ENCODE results near the gene THEM4.
A peak's percentile ranks its signal among the peaks of the same experiment; 100 is the strongest.
"Not testable (repeated sequence)": the region's sequence is repeated elsewhere in the genome, so short reads cannot be mapped to it uniquely, and the experiment has no call there.

Gene THEM4

GRCh38 chr1:151916726-151917370 is 7.5 kb upstream of the THEM4 start:
- Histone ChIP-seq H3K9ac (ENCODE audit: low read depth, low read length) (no peak overlapping the region), H3K9me3 (ENCODE audit: control insufficient read depth, insufficient read depth, low read length) (no peaks in the 10 kb centered on the region), H3K4me1 (ENCODE audit: insufficient read depth, low read length) (no peaks in the 10 kb centered on the region), H3K36me3 (ENCODE audit: insufficient read depth, low read length) (no peaks in the 10 kb centered on the region)

GRCh38 chr1:151915061-151915686 is 5.9 kb upstream of the THEM4 start:
- Histone ChIP-seq H3K4me1 (ENCODE audit: insufficient read depth, low read length) (peaks cover 4% of the 10 kb centered on the region; the same call in 1 of the 2 replicates), H3K9me3 (ENCODE audit: control insufficient read depth, insufficient read depth, low read length) (no peaks in the 10 kb centered on the region), H3K36me3 (ENCODE audit: insufficient read depth, low read length) (no peaks in the 10 kb centered on the region), H3K9ac (ENCODE audit: low read depth, low read length) (no peak overlapping the region)

- Histone ChIP-seq H3K36me3 (ENCODE audit: insufficient read depth, low read length) (no peaks in the 10 kb centered on the region), H3K9ac (ENCODE audit: low read depth, low read length) (no peak overlapping the region), H3K9me3 (ENCODE audit: control insufficient read depth, insufficient read depth, low read length) (no peaks in the 10 kb centered on the region), H3K4me1 (ENCODE audit: insufficient read depth, low read length) (peaks cover 4% of the 10 kb centered on the region; the same call in 1 of the 2 replicates)
These were observed 4.8 kb upstream of the THEM4 start for GRCh38 chr1:151914076-151914475.

- H3K4me1 ChIP-seq (ENCODE audit: insufficient read depth, low read length) = peaks cover 4% of the 10 kb centered on the region; the same call in 1 of the 2 replicates
- H3K36me3 ChIP-seq (ENCODE audit: insufficient read depth, low read length) = no peaks in the 10 kb centered on the region
- H3K9ac ChIP-seq (ENCODE audit: low read depth, low read length) = no peak overlapping the region
- H3K9me3 ChIP-seq (ENCODE audit: control insufficient read depth, insufficient read depth, low read length) = peaks cover 1% of the 10 kb centered on the region; the same call in 1 of the 2 replicates
These were observed 3.7 kb upstream of the THEM4 start for GRCh38 chr1:151912973-151913372.

- Histone ChIP-seq H3K36me3 (ENCODE audit: insufficient read depth, low read length) (peaks cover 10% of the 10 kb centered on the region; the same call in 1 of the 2 replicates), H3K9ac (ENCODE audit: low read depth, low read length) (peak overlapping the region; percentile 95), H3K9me3 (ENCODE audit: control insufficient read depth, insufficient read depth, low read length) (peaks cover 18% of the 10 kb centered on the region), H3K4me1 (ENCODE audit: insufficient read depth, low read length) (peaks cover 4% of the 10 kb centered on the region; the same call in 1 of the 2 replicates)
These were observed 1.1 kb downstream of the THEM4 start for GRCh38 chr1:151908228-151908691.

GRCh38 chr1:151907363-151908139 is 1.8 kb downstream of the THEM4 start:
- H3K36me3 ChIP-seq (ENCODE audit: insufficient read depth, low read length) = peaks cover 10% of the 10 kb centered on the region; the same call in 1 of the 2 replicates
- H3K4me1 ChIP-seq (ENCODE audit: insufficient read depth, low read length) = peaks cover 4% of the 10 kb centered on the region; the same call in 1 of the 2 replicates
- H3K9me3 ChIP-seq (ENCODE audit: control insufficient read depth, insufficient read depth, low read length) = peaks cover 18% of the 10 kb centered on the region
- H3K9ac ChIP-seq (ENCODE audit: low read depth, low read length) = peak overlapping the region; percentile 95; the same call in 1 of the 2 replicates

GRCh38 chr1:151906324-151906645 is 3.0 kb downstream of the THEM4 start:
- not testable (repeated sequence) for H3K9ac ChIP-seq (ENCODE audit: low read depth, low read length); H3K4me1 ChIP-seq (ENCODE audit: insufficient read depth, low read length); H3K36me3 ChIP-seq (ENCODE audit: insufficient read depth, low read length)
- H3K9me3 ChIP-seq (ENCODE audit: control insufficient read depth, insufficient read depth, low read length) = peaks cover 26% of the 10 kb centered on the region

GRCh38 chr1:151905443-151906323 is 3.6 kb downstream of the THEM4 start:
- H3K9ac ChIP-seq (ENCODE audit: low read depth, low read length); H3K36me3 ChIP-seq (ENCODE audit: insufficient read depth, low read length); H3K4me1 ChIP-seq (ENCODE audit: insufficient read depth, low read length): not testable (repeated sequence)
- H3K9me3 ChIP-seq (ENCODE audit: control insufficient read depth, insufficient read depth, low read length) = peaks cover 26% of the 10 kb centered on the region

GRCh38 chr1:151905070-151905442 is 4.3 kb downstream of the THEM4 start:
- H3K4me1 ChIP-seq (ENCODE audit: insufficient read depth, low read length) = no peaks in the 10 kb centered on the region
- H3K9me3 ChIP-seq (ENCODE audit: control insufficient read depth, insufficient read depth, low read length) = peaks cover 26% of the 10 kb centered on the region
- peaks cover 10% of the 10 kb centered on the region; the same call in 1 of the 2 replicates for H3K36me3 ChIP-seq (ENCODE audit: insufficient read depth, low read length)
- no peak overlapping the region for H3K9ac ChIP-seq (ENCODE audit: low read depth, low read length)

GRCh38 chr1:151902858-151903257 is 6.5 kb downstream of the THEM4 start:
- H3K9ac ChIP-seq (ENCODE audit: low read depth, low read length) = no peak overlapping the region
- H3K4me1 ChIP-seq (ENCODE audit: insufficient read depth, low read length) = no peaks in the 10 kb centered on the region; the same call in 1 of the 2 replicates
- peaks cover 10% of the 10 kb centered on the region; the same call in 1 of the 2 replicates for H3K36me3 ChIP-seq (ENCODE audit: insufficient read depth, low read length)
- peaks cover 23% of the 10 kb centered on the region for H3K9me3 ChIP-seq (ENCODE audit: control insufficient read depth, insufficient read depth, low read length)

- not testable (repeated sequence) for H3K9ac ChIP-seq (ENCODE audit: low read depth, low read length); H3K36me3 ChIP-seq (ENCODE audit: insufficient read depth, low read length); H3K4me1 ChIP-seq (ENCODE audit: insufficient read depth, low read length)
- peaks cover 17% of the 10 kb centered on the region for H3K9me3 ChIP-seq (ENCODE audit: control insufficient read depth, insufficient read depth, low read length)
These were observed 8.5 kb downstream of the THEM4 start for GRCh38 chr1:151900804-151901203.

GRCh38 chr1:151898519-151898991 is 10.8 kb downstream of the THEM4 start:
- H3K36me3 ChIP-seq (ENCODE audit: insufficient read depth, low read length) = peaks cover 7% of the 10 kb centered on the region
- H3K9me3 ChIP-seq (ENCODE audit: control insufficient read depth, insufficient read depth, low read length) = peaks cover 8% of the 10 kb centered on the region
- H3K9ac ChIP-seq (ENCODE audit: low read depth, low read length) = no peak overlapping the region
- H3K4me1 ChIP-seq (ENCODE audit: insufficient read depth, low read length) = no peaks in the 10 kb centered on the region; the same call in 1 of the 2 replicates

GRCh38 chr1:151897991-151898431 is 11.3 kb downstream of the THEM4 start:
- Histone ChIP-seq H3K36me3 (ENCODE audit: insufficient read depth, low read length) (peaks cover 10% of the 10 kb centered on the region), H3K9ac (ENCODE audit: low read depth, low read length) (no peak overlapping the region)

More at GRCh38 chr1:151897991-151898431, 11.3 kb downstream of the THEM4 start:
- peaks cover 8% of the 10 kb centered on the region for H3K9me3 ChIP-seq (ENCODE audit: control insufficient read depth, insufficient read depth, low read length)
- no peaks in the 10 kb centered on the region; the same call in 1 of the 2 replicates for H3K4me1 ChIP-seq (ENCODE audit: insufficient read depth, low read length)

Measured in ES-I3 (cell line).